Panc1 (cell line): Measurements from ENCODE around the gene LIMA1. TPM values are rescaled to one million over a fixed set of nuclear protein-coding genes. Genes with fewer than 3 reads are reported as not detected.

ENCODE experiments used
- ATAC-seq: fragments of 200-7000 bp; cut with Tn5 transposase; 2 replicates; pipeline ENCODE4 v1.9.1; 2020; ENCODE audit warnings: mild to moderate bottlenecking, moderate library complexity
- BruUV-seq: library from RNA; stranded (reverse); fragments of 400-500 nt; replicated peaks from 2 replicates; lab custom pipeline; 2021; lab: Mats Ljungman, UMichigan
- CTCF ChIA-PET: fragments of 300-600 bp; sonication (Branson Sonifier 250); formaldehyde crosslinking; loops from one replicate; lab custom pipeline; 2022; ENCODE audit warnings: antibody characterized with exemption; lab: Charles Lee
- POLR2A ChIA-PET: fragments of 300-600 bp; sonication (Branson Sonifier 250); formaldehyde crosslinking; loops from one replicate; lab custom pipeline; 2022; ENCODE audit warnings: antibody characterized with exemption; lab: Charles Lee
- DNase-seq: peaks from one replicate; pipeline ENCODE4 v3.0.0-alpha.2; 2010; ENCODE audit warnings: low read depth, low spot score
- H3K27ac ChIP-seq: 2 replicates; pipeline ENCODE4 v1.5.1; 2011; ENCODE audit warnings: mild to moderate bottlenecking, low read length, inconsistent platforms
- H3K27me3 ChIP-seq: fragments of 200-500 bp; sonication (Bioruptor generic); 2 replicates; pipeline ENCODE4 v1.6.0; 2014; ENCODE audit warnings: low read length, inconsistent platforms; ENCODE audit not compliant: control insufficient read depth, insufficient read depth
- H3K36me3 ChIP-seq: fragments of 200-500 bp; sonication (Bioruptor generic); 2 replicates; pipeline ENCODE4 v1.5.1; 2014; ENCODE audit warnings: inconsistent platforms, mild to moderate bottlenecking, low read length, moderate library complexity; ENCODE audit not compliant: control insufficient read depth, insufficient read depth
- H3K4me1 ChIP-seq: 2 replicates; pipeline ENCODE4 v1.5.1; 2011; ENCODE audit warnings: inconsistent platforms, mild to moderate bottlenecking, low read length, moderate library complexity; ENCODE audit not compliant: control insufficient read depth, insufficient read depth
- H3K4me3 ChIP-seq, 2 experiments: 2 replicates each; pipeline ENCODE4 v1.5.1; 2011 to 2012; ENCODE audit warnings: low read depth in 2 of 2, low read length in 2 of 2, mild to moderate bottlenecking in 2 of 2, inconsistent platforms in 1 of 2, moderate library complexity in 1 of 2
- H3K9me3 ChIP-seq: fragments of 200-500 bp; sonication (Bioruptor generic); 2 replicates; pipeline ENCODE4 v1.5.1; 2014; ENCODE audit warnings: low read depth, mild to moderate bottlenecking, inconsistent platforms, low read length, moderate library complexity; ENCODE audit not compliant: control insufficient read depth, insufficient read depth
- CTCF ChIP-seq: fragments of 450-650 bp; IDR thresholded peaks from 2 replicates; pipeline ENCODE4 v1.5.1; 2017; ENCODE audit warnings: mild to moderate bottlenecking
- POLR2AphosphoS5 ChIP-seq: IDR thresholded peaks from 2 replicates; pipeline ENCODE4 v1.6.1; 2012; ENCODE audit warnings: mild to moderate bottlenecking, low read depth, low read length, moderate library complexity
- REST ChIP-seq, 2 experiments: IDR thresholded peaks; 2 replicates each; pipeline ENCODE4 v1.6.1; 2011 to 2012; ENCODE audit warnings: low read depth in 2 of 2, control low read depth in 1 of 2, low read length in 1 of 2, mild to moderate bottlenecking in 1 of 2, moderate library complexity in 1 of 2; ENCODE audit not compliant: insufficient read depth in 1 of 2
- SIN3A ChIP-seq: IDR thresholded peaks from 2 replicates; pipeline ENCODE4 v1.6.1; 2012; ENCODE audit warnings: low read depth, mild to moderate bottlenecking, low read length, moderate library complexity, borderline replicate concordance; ENCODE audit not compliant: insufficient read depth
- TCF7L2 ChIP-seq: IDR thresholded peaks from 2 replicates; pipeline ENCODE4 v1.6.1; 2011; ENCODE audit warnings: mild to moderate bottlenecking, low read depth, low read length, inconsistent platforms
- in situ Hi-C: cut with HindIII; loops from 2 replicates; pipeline ENCODE4 v1.10.0; 2016; ENCODE audit warnings: low sequenced_read_pairs, low pct_unique_long_range_greater_than_20kb
- intact Hi-C: fragments of 100-400 bp; cut with micrococcal nuclease; formaldehyde crosslinking; loops from one replicate; pipeline ENCODE4 v1.10.0; 2022; ENCODE audit not compliant: unreplicated experiment
- total RNA-seq: library from RNA; stranded (reverse); gene quantifications from one replicate; pipeline ENCODE4 v1.2.1, GENCODE V29; 2021; ENCODE audit not compliant: unreplicated experiment

The LIMA1 gene
- total RNA-seq, 1 experiment from 2014 or later: 155 TPM

GRCh38 chr12:50207424-50207823, 75.9 kb downstream of the LIMA1 start:
- intact Hi-C loops (no loop called here), in situ Hi-C loops (no loop called here)
- no peaks in the 10 kb centered on the region for H3K27me3 ChIP-seq
- peaks cover 20% of the 10 kb centered on the region for H3K4me1 ChIP-seq
- H3K4me3 ChIP-seq: no peak overlapping the region
- H3K9me3 ChIP-seq: no peaks in the 10 kb centered on the region
- peak overlapping the region; percentile 8; the same call in 1 of the 2 replicates for H3K27ac ChIP-seq
- no peaks in the 10 kb centered on the region for H3K36me3 ChIP-seq
- POLR2A ChIA-PET: no interaction called here
- no TSS peak for BruUV-seq
- no peak for ATAC-seq
- no peak for DNase-seq
- TF ChIP-seq SIN3A (no peak), REST (IDR thresholded peaks at IDR 0.05; ENCODE audit: insufficient read depth in 1 of 2, low read depth in 2 of 2, low read length in 1 of 2) (no peak), TCF7L2 (no peak), POLR2AphosphoS5 (no peak), CTCF (no peak)
- CTCF ChIA-PET: no interaction called here

GRCh38 chr12:50205648-50206047, 77.7 kb downstream of the LIMA1 start:
- H3K4me1 ChIP-seq: peaks cover 21% of the 10 kb centered on the region
- CTCF ChIA-PET: interaction anchor here (0.6 kb wide), 1 partner anchor 114 kb away, joined by 6 read pairs; no protein-coding TSS in a partner anchor
- H3K36me3 ChIP-seq: no peaks in the 10 kb centered on the region
- intact Hi-C loops (no loop called here), in situ Hi-C loops (no loop called here)
- no peak for ATAC-seq
- H3K27ac ChIP-seq: peak overlapping the region; percentile 57
- H3K4me3 ChIP-seq: no peak overlapping the region
- no peaks in the 10 kb centered on the region for H3K9me3 ChIP-seq
- BruUV-seq: no TSS peak
- TF ChIP-seq REST (IDR thresholded peaks at IDR 0.05; ENCODE audit: insufficient read depth in 1 of 2, low read depth in 2 of 2, low read length in 1 of 2) (no peak), POLR2AphosphoS5 (no peak), TCF7L2 (no peak), SIN3A (no peak), CTCF (no peak)
- POLR2A ChIA-PET: interaction anchor here (0.6 to 0.7 kb wide), 2 partner anchors 17 to 107 kb away, joined by 4 to 7 read pairs; no protein-coding TSS in a partner anchor
- no peak for DNase-seq
- no peaks in the 10 kb centered on the region for H3K27me3 ChIP-seq
